Measurements from ENCODE around the gene TAGAP.
"Not testable (repeated sequence)": the region's sequence is repeated elsewhere in the genome, so short reads cannot be mapped to it uniquely, and the experiment has no call there.

GRCh38 chr6:159010037-159010612 is 34.7 kb downstream of the TAGAP start:
- TF ChIP-seq MTA3 (IDR thresholded peaks at IDR 0.05; ENCODE audit: borderline replicate concordance, low read length); BRCA1 (IDR thresholded peaks at IDR 0.05; ENCODE audit: low read depth, low read length); CTCF (IDR thresholded peaks at IDR 0.05 in 2 of 3, conservative IDR thresholded peaks at IDR 0.05 in 1 of 3; ENCODE audit: control insufficient read depth in 2 of 3, extremely low read depth in 1 of 3, insufficient read depth in 1 of 3, low read depth in 3 of 3, low read length in 3 of 3); RFX5 (IDR thresholded peaks at IDR 0.05; ENCODE audit: low read depth, low read length); ELK1 (IDR thresholded peaks at IDR 0.05; ENCODE audit: low read depth, low read length); KDM1A (IDR thresholded peaks at IDR 0.05; ENCODE audit: borderline replicate concordance); GABPA (IDR thresholded peaks at IDR 0.05; ENCODE audit: low read depth); SMAD1 (IDR thresholded peaks at IDR 0.05; ENCODE audit: low read depth, partially characterized antibody); ZBED1 (IDR thresholded peaks at IDR 0.05; ENCODE audit: borderline replicate concordance); RCOR1 (conservative IDR thresholded peaks at IDR 0.05; ENCODE audit: low read depth, low read length); ATF2 (IDR thresholded peaks at IDR 0.05; ENCODE audit: low read length); WRNIP1 (IDR thresholded peaks at IDR 0.05; ENCODE audit: borderline replicate concordance, low read depth, low read length): not testable (repeated sequence)
